Stimulated activated CD4-positive, alpha-beta T cell treated with anti-CD3 and anti-CD28 coated beads, TNF-alpha, amount 100 ng/mL, for 24 hours (primary cell): ENCODE measurements around the gene IRF4.

Source experiments
- DNase-seq, 3 experiments: peaks; one replicate each; pipeline ENCODE4 v3.0.0-alpha.2; 2020; ENCODE audit warnings: low read depth in 3 of 3

The IRF4 gene

GRCh38 chr6:443621-444159 is 52.1 kb downstream of the IRF4 start:
- no peak for DNase-seq

GRCh38 chr6:444653-445275 is 53.2 kb downstream of the IRF4 start:
- DNase-seq = peak in 2 of 3 experiments; percentile 19 to 33

- DNase-seq = no peak
Observed at GRCh38 chr6:445571-446417, 54.2 kb downstream of the IRF4 start.

- DNase-seq = peak; percentile 88 to 94 (median 89)
Observed at GRCh38 chr6:446418-447366, 55.1 kb downstream of the IRF4 start.

GRCh38 chr6:447381-448165 is 56.0 kb downstream of the IRF4 start:
- DNase-seq = peak; percentile 15 to 52 (median 19)

GRCh38 chr6:448296-449056 is 56.9 kb downstream of the IRF4 start:
- no peak for DNase-seq

GRCh38 chr6:449057-449430 is 57.5 kb downstream of the IRF4 start:
- no peak for DNase-seq

- DNase-seq = no peak
Observed at GRCh38 chr6:449486-450419, 58.2 kb downstream of the IRF4 start.

- DNase-seq = no peak
Observed at GRCh38 chr6:451336-451735, 59.8 kb downstream of the IRF4 start.

- no peak for DNase-seq
Observed at GRCh38 chr6:451847-452246, 60.3 kb downstream of the IRF4 start.

- DNase-seq = no peak
Observed at GRCh38 chr6:452301-453067, 60.9 kb downstream of the IRF4 start.

GRCh38 chr6:453152-453551 is 61.6 kb downstream of the IRF4 start:
- DNase-seq = no peak

GRCh38 chr6:454148-454991 is 62.8 kb downstream of the IRF4 start:
- no peak for DNase-seq

- DNase-seq = peak in 2 of 3 experiments; percentile 34 to 49
Observed at GRCh38 chr6:455006-455585, 63.5 kb downstream of the IRF4 start.

GRCh38 chr6:455835-456234 is 64.3 kb downstream of the IRF4 start:
- no peak for DNase-seq

GRCh38 chr6:456358-456867 is 64.9 kb downstream of the IRF4 start:
- DNase-seq = no peak

- no peak for DNase-seq
Observed at GRCh38 chr6:456887-457286, 65.3 kb downstream of the IRF4 start.
